GM12864 (cell line): Measurements from ENCODE around the gene PKD2L1.

Experiments
- DNase-seq: peaks from one replicate; pipeline ENCODE4 v3.0.0-alpha.2; 2011; ENCODE audit warnings: low read depth
- H3K4me3 ChIP-seq: 2 replicates; pipeline ENCODE4 v1.5.1; 2011; ENCODE audit warnings: mild to moderate bottlenecking, low read depth, low read length, control low read depth
- CTCF ChIP-seq: IDR thresholded peaks from 2 replicates; pipeline ENCODE4 v1.5.1; 2011; ENCODE audit warnings: low read depth, mild to moderate bottlenecking, moderate library complexity, low read length, control low read depth, inconsistent platforms; ENCODE audit errors: missing control alignments

Gene PKD2L1

GRCh38 chr10:100347568-100348195 is 17.7 kb upstream of the PKD2L1 start:
- no peak for DNase-seq
- H3K4me3 ChIP-seq: peak overlapping the region; percentile 94
- TF ChIP-seq CTCF: no peak

GRCh38 chr10:100346765-100347567 is 16.9 kb upstream of the PKD2L1 start, which contains the start of gene SCD:
TSS of gene SCD (plus strand) at chr10:100347233. CDS start at chr10:100347505, 272 bp downstream.
- peak; percentile 87 for DNase-seq
- TF ChIP-seq CTCF: no peak
- H3K4me3 ChIP-seq: peak within 1 kb of the TSS; percentile 94

- H3K4me3 ChIP-seq: peak overlapping the region; percentile 94
- TF ChIP-seq CTCF: no peak
- no peak for DNase-seq
These were observed 16.3 kb upstream of the PKD2L1 start for GRCh38 chr10:100346351-100346764.

GRCh38 chr10:100345570-100346330 is 15.7 kb upstream of the PKD2L1 start:
- no peak for DNase-seq
- peak overlapping the region; percentile 94 for H3K4me3 ChIP-seq
- no peak for TF ChIP-seq CTCF

- no peak overlapping the region for H3K4me3 ChIP-seq
- no peak for TF ChIP-seq CTCF
- no peak for DNase-seq
These were observed 14.3 kb upstream of the PKD2L1 start for GRCh38 chr10:100344241-100344788.

GRCh38 chr10:100342627-100342972 is 12.6 kb upstream of the PKD2L1 start:
- DNase-seq: no peak
- no peak for TF ChIP-seq CTCF
- H3K4me3 ChIP-seq: no peak overlapping the region
